NCI-H82 (cell line): Measurements from ENCODE around the gene PLIN5.
A peak's percentile ranks its signal among the peaks of the same experiment; 100 is the strongest.

Experiments
- DNase-seq: peaks from one replicate; lab custom pipeline; 2025; lab: John Stamatoyannopoulos, UW

The PLIN5 gene

GRCh38 chr19:4534836-4535658 lies at the start of gene PLIN5:
Gene PLIN5, minus strand, starts transcription at chr19:4535224. Its CDS starts 1,150 bp downstream, at chr19:4534074.
- DNase-seq, result peak; percentile 91

DNA sequence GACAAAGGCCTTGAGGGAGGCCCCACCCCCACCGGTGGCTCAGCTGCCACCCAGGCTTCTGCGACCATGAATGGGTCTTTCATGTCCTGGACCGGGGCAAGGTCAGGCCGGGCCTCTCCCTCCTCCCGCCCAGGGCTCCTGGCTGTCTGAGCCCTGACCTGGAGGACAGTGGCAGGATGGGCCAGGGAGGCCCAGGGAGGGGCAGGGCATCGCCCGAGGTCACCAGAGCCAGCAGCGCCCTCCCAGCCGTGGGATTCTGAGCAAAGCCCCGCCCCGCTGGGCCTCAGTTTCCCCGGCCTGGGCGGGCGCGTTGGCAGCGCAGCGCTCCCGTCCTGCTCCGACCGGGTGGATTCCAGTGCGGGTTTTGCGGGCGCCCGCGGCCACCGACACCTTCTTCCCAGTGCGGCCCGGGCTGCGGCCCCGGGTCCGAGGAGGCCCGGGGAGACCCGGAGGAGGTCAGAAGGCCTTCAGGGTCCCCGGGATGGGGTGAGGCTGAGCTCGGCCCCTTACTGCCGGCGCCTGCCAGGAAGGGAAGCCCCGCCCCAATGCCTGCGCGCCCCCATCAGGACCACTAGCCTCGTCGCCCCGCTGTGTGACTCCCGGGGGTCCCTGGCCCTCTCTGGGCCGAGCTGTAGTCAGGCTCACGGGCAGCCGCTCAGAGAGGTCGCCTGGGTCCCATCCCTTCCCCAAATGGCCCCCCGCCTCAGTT lies 49.1 kb upstream of the PLIN5 start:
- peak; percentile 54 for DNase-seq

GRCh38 chr19:4582980-4583842 lies 48.2 kb upstream of the PLIN5 start:
- DNase-seq, result no peak

DNA sequence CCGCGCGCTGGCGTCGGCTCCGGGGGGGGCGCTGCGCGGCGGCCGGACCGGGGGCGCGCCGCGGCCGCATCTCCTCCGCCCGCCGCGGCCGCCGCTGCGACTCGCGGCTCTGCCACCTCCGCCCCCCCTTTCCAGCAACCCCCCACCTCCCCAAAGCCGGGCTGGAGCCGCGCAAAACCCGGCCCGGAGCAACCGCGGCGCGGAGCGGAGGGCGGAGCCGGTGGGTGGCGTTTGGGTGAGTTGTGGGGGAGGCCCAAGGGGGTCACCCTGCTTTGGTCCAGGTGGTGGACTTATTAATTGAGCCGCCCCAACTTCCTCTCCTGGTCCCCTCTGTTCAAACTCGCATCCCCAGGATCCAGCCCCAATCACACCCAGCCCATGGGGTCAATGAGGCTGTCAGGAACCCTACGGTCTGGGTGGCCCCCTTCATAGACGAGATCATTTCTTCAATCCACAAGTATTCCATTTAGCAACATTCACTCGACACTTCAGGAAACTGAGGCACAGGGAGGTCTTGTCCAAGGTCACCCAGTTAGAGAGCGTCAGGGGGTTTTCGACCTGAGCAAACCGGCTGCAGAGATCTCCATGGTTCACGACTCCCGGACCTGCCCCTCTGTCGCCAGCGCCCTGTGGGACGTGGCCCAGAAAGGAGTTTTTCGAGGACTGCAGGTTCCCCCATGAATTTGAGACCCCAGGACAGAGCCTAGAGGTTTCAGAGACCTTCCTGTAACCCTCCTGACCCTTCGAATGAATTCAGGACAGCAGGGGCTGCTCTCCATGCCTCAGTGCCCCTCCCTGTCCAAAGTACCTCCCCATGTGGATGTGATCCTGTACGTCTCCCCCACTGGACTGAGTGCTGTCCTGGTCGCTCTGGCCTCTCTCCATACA lies 46.9 kb upstream of the PLIN5 start:
- peak; percentile 41 for DNase-seq

DNA sequence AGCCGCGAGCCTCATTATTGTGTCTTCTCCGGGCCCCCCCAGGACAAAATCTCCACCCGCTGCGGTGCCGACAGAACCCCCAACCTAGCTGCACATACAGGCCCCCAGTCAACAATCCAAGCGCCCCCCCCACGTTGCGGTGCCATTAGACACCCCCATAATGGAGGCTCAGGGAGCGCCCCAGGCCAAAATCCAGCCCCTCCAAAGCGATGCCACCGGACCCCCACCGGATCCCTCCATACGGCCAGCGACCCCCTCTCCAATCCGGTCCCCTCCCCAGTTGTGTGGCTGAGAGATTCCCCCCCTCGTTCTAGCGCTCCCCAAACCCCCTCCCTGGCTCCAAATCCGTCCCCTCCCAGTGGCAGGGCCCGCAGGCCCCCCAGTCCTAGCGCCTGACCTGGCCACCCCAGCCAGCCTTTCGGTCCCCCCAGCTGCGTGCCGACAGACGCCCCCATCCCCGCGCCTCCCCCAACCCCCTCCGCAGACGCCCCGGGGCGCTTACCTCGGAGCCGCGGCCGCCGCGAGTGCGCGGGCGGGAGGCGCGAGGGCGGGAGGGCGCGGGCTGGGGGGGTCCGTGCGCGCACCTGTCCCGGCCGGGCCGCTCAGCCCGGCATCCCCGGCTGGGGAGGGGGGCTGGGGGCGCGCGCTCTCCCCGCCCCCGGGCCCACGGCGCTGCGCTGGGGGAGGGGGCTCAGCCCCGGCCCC lies 46.1 kb upstream of the PLIN5 start:
- no peak for DNase-seq

DNA sequence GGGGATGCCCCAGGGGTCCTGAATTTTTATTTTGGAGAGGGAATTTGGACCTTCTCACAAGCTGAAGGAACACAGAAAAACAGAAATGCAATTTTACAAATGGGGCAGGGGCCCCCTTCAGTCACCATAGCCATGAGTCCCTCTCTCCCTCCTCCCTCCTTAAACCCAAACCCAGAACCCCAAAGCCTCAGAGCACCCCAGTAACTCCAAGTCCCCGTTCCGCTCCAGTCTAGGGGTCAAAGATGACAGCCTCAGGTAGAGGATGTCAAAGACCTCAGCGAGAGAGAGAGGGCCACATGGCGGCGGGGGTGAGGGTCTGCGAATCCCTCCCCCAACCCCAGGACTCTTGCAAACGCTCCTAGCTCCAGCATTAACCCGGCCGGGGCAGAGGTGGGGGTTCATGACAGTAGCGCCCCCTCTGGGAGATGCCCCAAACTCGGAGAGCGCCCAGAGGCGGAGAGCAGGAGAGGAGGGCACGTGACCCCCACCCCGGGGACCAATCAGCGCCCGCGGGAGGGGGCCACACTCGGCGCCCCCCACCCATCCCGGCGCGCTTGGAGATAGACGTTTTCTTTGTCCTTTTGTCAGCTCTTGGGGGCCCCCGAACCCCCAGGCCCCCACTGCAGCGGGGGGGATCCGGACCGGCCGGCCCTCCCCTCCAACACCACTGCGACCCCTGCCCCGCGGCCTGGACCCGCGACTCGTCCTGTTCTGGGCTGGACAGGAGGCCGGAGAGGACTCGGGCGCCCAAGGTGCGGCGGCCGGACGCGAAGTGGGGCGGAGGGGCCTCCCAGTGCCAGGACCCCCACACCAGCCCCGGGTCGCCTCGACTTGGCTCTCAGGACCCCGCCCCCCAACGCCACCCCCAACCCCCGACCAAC lies 45.2 kb upstream of the PLIN5 start:
- DNase-seq, result no peak

GRCh38 chr19:4579389-4579788 lies 44.4 kb upstream of the PLIN5 start:
- DNase-seq, result no peak

DNA sequence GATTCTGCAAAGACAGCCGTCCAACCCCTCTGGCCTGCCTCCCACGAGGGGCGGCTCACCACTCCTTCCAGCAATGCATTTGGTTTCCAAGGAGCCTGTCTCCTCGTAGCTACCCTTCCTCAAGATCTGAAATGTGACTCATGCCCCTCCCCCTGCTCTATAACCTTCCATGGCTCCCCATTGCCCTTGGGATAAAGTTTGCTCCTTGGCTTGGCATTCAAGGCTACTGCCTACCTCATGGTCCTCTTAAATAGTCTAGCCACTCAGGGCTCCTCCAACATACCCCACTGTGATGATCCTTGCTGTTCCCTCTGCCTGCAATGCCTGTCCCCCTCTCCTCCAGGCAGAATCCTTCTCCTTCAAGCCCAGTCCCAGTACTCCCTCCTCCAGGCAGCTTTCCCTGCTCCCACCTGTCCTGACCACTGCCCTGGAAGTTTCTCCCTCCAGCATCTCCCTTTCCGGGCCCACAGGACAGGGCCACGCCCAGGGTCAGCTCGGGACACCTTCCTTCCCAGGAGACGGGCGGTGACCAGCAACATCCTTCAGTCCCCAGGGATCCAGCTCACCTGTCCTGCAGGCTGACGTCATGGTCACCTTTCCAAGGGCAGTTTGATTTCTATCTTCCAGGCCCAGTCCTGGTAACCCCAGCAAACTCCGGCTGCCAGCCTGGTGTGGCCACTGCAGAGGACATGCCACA lies 43.7 kb upstream of the PLIN5 start:
- no peak for DNase-seq

DNA sequence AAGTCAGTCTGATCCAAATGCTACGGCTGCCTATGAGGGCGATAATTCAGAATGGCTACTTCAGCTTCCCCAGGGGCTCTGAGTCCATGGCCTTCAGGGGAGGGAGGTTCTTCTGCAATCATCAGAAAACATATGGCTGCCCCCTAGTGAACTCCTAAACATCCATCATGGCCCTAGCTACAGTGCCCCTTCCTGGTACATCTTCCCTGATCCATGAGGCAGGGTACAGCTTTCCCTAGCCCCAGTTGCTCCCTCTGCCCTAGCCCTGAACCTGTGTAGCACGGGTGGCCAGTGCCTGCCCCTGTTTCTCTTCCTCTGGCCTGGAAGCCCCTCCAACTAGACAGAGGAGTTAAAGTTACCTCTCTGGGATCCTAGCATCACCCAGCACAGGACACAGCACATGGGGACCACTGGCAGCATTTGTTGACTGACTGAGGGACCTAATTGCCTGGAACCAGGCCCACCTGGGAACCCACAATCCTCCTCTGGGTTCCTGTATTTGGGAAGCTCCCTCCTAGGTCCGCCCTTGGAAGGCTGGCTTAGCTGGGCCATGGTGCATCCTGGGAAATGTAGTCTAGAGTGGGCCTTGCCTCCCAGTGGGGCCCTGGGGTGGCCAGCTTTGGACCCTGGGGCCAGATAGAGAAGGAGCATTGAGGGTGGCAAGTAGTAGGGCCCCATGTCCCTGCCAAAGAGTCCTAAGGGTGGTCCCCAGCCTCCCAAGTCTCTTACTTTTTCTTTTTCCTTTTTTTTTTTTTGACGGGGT lies 42.2 kb upstream of the PLIN5 start:
- peak; percentile 35 for DNase-seq

DNA sequence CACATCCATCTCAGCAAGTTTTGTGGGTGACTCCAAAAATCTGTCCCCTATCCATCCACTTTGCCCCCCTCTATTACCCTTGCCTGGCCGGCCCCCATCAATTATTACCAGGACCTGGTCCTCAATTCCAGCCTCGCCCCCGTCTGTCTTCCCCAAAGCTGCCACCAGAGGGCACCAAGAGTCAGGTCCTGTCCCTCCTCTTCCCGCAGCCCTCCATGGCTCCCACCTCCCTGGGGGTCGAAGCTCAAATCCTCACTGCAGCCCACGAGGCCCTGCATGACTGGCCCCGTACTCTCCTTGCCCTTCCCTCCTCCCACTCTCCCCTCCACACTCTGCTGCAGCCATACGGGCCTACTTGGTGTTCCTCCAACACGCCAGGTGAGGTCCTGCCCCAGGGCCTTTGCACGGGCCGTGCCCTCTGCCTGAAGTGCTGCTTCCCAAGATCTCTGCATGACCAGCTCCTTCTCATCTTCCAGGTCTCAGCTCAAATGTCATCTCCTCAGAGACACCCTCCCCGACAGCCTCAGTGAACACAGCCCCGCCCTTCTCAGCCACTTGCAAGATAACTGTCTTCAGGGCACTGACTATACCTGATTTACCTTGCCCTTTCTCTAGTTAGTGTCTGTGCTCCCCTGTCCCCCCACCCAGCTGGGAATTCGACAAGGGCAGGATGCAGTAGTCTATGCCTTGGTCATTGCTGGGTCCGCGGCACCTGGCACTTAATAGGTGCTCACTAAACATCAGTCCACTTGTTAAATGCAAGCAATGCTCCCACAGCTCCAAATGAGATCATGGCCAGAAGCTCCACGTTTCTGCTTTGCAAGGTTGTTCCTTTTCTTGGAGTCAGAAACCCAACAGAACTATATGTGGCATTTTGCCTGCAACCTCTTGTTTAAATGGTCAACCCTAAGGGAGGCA lies 41.3 kb upstream of the PLIN5 start:
- DNase-seq, result peak; percentile 69

DNA sequence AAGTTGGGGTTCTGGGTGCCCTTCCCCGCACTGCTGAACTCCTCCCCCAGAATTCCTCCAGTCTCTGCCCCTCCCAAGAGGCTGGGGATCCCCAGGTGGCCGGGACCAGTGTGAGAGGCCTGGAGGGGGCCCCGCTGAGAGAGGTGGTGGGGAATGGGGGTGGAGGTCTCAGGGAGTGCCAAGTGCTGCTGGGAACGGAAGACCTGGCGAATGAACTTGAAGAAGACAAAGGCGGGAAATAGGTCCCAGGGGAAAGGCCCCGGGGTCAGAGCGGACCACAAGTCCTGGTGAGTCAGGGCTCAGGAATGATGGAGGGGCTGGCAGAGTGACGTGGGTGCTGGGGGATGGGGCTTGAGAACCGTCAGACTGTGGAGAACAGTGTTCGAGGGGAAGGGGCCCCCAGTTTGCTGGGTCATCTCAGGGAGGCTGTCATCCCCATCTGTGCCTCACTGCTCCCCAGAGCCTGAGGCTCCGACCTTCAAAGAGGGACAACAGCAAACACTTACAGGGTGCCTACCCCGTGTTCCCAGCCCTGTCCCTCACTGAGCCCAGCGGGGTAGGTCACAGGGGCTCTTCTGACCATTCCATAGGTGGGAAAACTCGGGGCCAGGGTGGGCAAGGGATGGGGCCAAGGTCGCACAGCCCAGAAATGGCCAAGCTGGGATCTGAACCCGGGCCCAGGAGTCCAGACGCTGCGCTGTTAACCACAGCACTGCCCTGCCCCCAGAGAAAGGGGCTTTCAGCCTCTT lies 40.4 kb upstream of the PLIN5 start:
- DNase-seq, result peak; percentile 32

GRCh38 chr19:4573682-4574081 lies 38.7 kb upstream of the PLIN5 start:
- DNase-seq, result no peak

DNA sequence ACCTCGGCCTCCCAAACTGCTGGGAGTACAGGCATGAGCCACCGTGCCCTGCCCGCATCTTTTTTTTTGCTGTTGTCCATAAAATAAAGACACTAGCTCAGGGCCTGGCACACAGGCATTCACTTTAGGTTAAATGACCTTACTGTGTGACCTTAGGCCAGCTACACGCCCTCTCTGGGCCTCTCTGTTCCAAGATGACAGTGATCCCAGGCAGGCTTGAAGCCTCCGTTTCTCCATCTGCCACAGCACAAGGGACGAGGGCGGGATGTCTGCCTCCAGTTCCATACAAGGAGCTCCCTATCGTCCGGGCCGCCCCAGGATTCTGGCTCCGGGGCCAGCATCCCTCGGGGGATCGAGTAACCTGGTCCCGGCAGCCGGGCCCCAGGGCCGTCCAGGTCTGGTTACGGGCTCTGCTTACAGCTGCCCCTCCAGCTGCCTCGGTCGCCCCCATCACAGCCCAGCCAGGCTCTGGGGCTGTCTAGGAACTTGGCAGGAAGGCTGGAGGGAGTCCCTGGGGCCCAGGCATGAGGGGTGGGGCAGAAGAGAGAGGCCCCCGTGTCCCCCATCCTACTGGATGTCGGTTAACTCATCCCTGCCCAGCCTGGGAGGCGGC lies 36.4 kb upstream of the PLIN5 start:
- DNase-seq, result no peak

GRCh38 chr19:4570916-4571304 lies 35.9 kb upstream of the PLIN5 start:
- DNase-seq, result no peak

DNA sequence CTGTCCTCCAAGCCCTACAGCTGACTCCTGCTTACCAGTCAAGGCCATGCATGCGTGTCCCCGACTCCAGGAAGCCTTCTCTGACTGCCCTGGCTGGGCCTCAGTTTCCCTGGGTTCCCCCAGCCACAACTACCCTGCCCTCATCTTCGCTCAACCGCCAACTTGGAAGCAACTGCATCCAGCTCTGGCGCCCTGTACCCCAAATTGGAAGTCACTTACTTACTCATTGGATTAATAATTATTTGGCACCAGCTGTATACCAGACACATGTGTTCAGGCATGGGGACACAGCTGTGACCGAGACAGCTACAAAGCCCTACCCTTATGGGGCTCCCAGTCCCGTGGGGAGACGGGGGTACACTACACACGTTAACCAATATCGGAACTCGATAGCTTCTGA lies 35.4 kb upstream of the PLIN5 start:
- no peak for DNase-seq

DNA sequence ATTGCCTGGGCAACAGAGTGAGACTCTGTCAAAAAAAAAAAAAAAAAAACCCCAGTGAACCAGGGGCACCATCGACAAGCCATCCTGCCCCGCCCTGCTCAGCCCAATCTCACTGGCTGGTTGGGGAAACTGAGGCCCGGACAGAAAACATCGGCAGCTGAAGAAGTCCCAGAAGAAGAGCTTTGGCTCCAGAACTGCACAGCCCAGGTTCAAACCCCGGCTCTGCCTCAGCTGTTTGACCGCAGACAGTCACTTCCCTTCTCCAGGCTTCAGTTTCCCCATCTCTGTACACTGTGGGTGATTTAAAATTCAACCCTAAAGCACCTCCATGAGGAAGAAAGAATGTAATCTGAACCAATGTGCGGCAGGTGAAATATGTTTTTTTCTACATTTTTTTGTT lies 33.9 kb upstream of the PLIN5 start:
- no peak for DNase-seq
